Epidermal melanocyte (primary cell): ENCODE results near the gene LIN28A.

ENCODE experiments used
- DNase-seq: peaks from one replicate; pipeline ENCODE4 v3.0.0; 2011; ENCODE audit warnings: low spot score; ENCODE audit not compliant: insufficient read length

Gene LIN28A

GRCh38 chr1:26432793-26433192, 22.2 kb downstream of the LIN28A start:
- no peak for DNase-seq

GRCh38 chr1:26434161-26434752, 23.6 kb downstream of the LIN28A start:
- no peak for DNase-seq

- no peak for DNase-seq
Observed at GRCh38 chr1:26438041-26438440, 27.4 kb downstream of the LIN28A start.

DNA sequence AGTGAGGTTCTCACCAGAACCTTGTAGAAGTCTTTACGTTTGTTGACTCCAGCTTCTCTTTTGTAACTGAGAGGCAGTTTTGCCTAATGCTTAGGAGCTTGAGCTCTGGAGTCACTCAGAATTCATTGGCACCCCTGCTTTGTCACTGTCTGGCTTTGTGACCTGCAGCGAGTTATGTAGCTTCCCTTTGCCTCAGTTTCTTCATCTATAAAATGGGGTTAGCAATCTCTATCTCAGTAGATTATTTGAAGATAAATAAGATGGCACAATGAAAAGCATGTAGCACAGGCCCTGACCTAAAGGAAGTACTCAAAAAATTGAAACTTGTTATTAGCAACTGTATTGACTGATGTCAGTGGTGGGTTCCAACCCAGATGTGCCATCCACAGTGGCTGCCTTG, 29.6 kb downstream of the LIN28A start:
- no peak for DNase-seq

DNA sequence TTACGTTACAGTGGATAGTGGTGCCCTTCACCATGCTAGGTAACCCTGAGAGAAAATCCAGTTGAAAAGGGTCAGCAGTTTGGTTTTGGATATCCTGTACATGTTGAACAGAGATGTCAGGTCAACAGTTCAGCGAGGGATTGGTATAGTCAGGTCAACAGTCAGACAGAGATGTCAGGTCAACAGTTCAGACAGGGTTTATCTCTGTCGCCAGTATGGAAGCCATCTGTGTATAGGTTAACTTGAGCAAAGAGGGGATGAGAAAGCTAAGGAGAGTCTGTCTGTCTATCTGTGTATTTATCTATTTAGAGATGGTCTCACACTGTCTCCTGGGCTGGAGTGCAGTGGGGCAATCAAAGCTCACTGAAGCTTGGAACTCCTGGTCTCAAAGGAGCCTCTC, 39.3 kb downstream of the LIN28A start:
- DNase-seq = no peak

- no peak for DNase-seq
Observed at GRCh38 chr1:26450908-26451307, 40.3 kb downstream of the LIN28A start.

- DNase-seq = no peak
Observed at GRCh38 chr1:26452459-26453183, 42.0 kb downstream of the LIN28A start.

DNA sequence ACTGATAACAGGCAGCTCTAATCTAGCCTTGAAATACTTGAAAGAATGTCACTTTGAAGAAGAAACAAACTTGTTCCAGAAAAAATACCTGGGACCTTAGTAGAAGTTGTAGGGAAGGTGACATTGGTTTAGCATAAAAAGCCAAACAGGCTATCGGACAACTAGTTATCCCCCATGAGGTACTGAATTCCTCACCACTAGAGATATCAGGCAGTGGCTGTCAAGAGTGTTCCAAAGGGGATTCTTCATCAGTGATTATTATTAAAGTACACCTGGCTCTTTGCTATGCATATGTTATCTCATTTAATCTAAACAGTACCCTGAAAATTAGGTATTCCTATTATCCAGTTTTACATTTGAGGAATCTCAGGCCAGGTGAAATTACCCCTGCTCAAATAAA, 48.5 kb downstream of the LIN28A start:
- DNase-seq = no peak

- DNase-seq = no peak
Observed at GRCh38 chr1:26459573-26460031, 49.0 kb downstream of the LIN28A start.

- DNase-seq = no peak
Observed at GRCh38 chr1:26468911-26469310, 58.3 kb downstream of the LIN28A start.

DNA sequence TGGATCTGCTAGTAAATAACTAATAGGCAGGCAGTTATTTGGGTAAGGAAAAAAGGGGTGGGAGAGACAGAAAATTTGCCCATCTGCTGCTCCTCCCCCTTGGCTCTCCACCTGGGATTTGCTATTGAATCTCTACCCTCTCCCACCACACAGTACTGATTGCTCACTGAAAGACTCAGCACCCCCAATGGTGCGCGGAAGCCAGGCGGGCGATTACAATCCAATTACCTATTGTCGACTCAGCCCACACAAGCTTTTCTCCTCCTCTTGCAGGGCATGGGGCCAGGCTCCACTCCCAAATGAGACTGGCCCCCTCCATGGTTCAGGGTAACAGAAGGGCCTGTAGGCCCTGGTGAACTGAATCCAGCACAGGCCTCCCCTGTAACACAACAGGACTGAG, 58.9 kb downstream of the LIN28A start:
- DNase-seq = no peak

- no peak for DNase-seq
Observed at GRCh38 chr1:26470878-26471497, 60.4 kb downstream of the LIN28A start.

- DNase-seq = no peak
Observed at GRCh38 chr1:26471498-26472319, 61.1 kb downstream of the LIN28A start.

DNA sequence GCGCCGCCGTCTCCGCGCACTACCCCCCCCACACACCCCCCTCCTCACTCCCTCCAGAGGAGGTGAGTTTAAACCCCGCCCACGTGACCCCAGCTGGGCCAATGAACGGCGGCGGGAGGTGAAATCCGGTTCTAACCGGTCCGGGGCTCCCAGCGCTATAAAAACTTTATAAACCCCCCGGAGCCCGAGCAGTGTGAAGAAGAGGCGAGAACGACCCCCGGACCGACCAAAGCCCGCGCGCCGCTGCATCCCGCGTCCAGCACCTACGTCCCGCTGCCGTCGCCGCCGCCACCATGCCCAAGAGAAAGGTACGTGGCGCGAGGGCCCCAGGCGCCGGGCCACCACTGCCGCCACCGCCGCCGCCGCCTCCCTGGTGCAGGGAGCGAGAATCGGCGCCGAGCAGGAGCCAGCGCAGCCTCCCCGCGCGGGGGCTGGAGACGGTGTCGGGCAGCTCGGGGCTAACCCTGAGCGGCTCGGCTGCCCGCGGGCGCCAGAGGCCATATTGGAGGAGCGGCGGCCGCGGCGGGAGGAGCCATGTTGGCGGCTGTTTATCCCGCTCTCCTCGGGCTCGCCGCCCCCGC, 61.8 kb downstream of the LIN28A start, which contains the start of gene HMGN2:
TSS of gene HMGN2 (plus strand) at position 121 of the 581 bp plus-strand sequence. CDS start at position 294, 173 bp downstream.
- peak; percentile 58 for DNase-seq

DNA sequence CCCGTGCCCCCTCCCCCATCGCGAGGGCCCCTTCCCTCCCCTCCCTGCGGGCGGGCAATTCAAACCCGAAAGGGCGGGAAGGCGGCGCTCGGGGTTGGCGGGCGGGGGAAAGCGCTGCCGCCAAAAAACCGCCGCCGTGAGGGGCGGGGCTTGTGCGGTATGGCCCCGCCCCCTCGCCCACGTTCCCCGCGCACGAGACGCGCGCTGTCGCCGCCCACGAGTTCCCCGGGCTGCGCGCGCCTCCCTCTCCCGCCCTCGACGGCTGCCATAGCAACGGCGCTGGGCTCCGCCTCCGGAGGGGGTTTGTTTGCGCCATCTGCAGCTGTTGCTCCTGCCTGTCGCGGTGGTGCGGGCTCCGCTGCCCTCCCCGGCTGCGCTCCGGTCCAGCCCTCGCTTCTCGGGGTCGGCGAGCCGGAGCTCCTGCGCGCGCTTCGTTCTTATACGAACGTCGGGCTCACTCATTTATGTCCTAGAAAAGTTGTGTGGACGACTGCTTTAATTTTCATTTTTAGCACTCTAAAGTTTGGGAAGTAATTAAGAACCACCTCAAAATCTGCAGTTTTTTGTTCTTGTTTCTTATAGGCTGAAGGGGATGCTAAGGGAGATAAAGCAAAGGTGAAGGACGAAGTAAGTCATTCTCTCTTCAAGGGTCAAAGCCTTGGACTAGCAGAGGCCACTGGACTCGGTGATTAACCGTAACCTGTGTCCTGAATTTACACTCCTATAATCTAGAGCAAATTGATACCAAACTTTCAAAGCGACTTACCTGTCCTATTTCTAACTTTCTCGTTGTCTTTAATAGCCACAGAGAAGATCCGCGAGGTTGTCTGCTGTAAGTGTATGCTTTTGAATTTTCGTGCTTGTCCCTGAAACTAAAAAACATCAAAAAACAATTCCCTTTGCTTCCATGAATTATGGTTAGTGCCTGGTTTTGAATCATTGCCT, 62.6 kb downstream of the LIN28A start:
- peak; percentile 81 for DNase-seq

GRCh38 chr1:26474818-26475217, 64.2 kb downstream of the LIN28A start:
- no peak for DNase-seq

GRCh38 chr1:26475989-26476388, 65.4 kb downstream of the LIN28A start:
- DNase-seq = no peak

- no peak for DNase-seq
Observed at GRCh38 chr1:26476958-26477357, 66.3 kb downstream of the LIN28A start.

- DNase-seq = no peak
Observed at GRCh38 chr1:26477446-26478152, 67.0 kb downstream of the LIN28A start.

- DNase-seq = no peak
Observed at GRCh38 chr1:26478159-26478558, 67.5 kb downstream of the LIN28A start.
